Kidney epithelial cell (primary cell): ENCODE data around the gene FBLN7. TPM values are rescaled to one million over a fixed set of nuclear protein-coding genes. Genes with fewer than 3 reads are reported as not detected.

ENCODE experiments used
- DNase-seq: peaks from one replicate; pipeline ENCODE4 v3.0.0-alpha.2; 2010; ENCODE audit warnings: low read depth
- H3K27me3 ChIP-seq: 2 replicates; pipeline ENCODE4 v1.6.0; 2011; ENCODE audit warnings: low read length; ENCODE audit not compliant: control insufficient read depth, insufficient read depth
- H3K36me3 ChIP-seq: 2 replicates; pipeline ENCODE4 v1.5.1; 2011; ENCODE audit warnings: low read length; ENCODE audit not compliant: control insufficient read depth, insufficient read depth
- H3K4me3 ChIP-seq: 2 replicates; pipeline ENCODE4 v1.5.1; 2011; ENCODE audit warnings: low read depth, mild to moderate bottlenecking, control low read depth, low read length
- total RNA-seq: library from RNA; depleted of rRNA; stranded (reverse); fragments of >200 nt; gene quantifications from 2 replicates; pipeline ENCODE4 v1.2.3, GENCODE V29; 2015
- TF ChIP-seq, protein P1 (sequence below): IDR thresholded peaks from 2 replicates; pipeline ENCODE4 v1.5.1; 2011; ENCODE audit warnings: mild to moderate bottlenecking, moderate library complexity, low read length, control low read depth, inconsistent platforms; ENCODE audit not compliant: insufficient read depth, poor library complexity, severe bottlenecking

Gene FBLN7
- total RNA-seq, 1 donor from 2014 or later = 1.0 TPM

DNA sequence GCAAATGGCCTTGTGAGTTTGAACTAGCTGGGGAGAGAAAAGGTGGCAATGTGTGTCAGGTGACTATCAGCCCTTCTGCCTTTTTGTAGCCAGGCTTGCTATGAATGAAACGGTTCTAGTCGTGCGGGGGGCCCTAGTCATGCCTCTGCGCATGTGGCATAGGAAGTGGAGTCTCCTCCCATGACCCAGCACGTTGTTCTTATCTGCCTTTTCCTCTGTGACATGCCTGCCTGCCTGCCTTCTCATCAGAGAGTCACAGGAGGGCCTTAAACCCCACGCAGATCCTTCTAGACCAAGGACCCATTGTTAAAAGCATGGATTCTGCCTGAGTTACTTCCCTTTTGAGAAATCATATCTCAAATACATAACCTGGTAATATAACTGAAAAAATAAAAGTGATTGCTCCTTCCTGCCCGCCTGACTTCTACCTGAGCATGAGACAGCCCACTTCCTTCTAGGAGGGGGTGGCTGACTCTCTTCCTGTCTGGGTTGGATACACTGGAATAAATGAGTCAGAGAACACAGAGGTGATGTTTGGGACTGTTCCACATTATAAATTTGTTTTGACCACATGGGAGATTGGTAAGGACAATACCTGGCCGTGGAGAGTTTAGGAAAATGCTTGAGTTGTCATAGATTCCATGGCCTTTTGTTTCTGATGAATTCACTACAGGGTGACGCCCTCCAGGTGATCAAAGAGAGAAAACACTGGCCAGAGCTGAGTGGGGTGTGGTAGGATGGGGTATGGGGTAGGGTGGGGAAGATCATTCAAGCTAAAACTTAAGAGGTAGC lies 49.8 kb downstream of the FBLN7 start:
- TF ChIP-seq, protein P1, sequence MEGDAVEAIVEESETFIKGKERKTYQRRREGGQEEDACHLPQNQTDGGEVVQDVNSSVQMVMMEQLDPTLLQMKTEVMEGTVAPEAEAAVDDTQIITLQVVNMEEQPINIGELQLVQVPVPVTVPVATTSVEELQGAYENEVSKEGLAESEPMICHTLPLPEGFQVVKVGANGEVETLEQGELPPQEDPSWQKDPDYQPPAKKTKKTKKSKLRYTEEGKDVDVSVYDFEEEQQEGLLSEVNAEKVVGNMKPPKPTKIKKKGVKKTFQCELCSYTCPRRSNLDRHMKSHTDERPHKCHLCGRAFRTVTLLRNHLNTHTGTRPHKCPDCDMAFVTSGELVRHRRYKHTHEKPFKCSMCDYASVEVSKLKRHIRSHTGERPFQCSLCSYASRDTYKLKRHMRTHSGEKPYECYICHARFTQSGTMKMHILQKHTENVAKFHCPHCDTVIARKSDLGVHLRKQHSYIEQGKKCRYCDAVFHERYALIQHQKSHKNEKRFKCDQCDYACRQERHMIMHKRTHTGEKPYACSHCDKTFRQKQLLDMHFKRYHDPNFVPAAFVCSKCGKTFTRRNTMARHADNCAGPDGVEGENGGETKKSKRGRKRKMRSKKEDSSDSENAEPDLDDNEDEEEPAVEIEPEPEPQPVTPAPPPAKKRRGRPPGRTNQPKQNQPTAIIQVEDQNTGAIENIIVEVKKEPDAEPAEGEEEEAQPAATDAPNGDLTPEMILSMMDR = no peak
- no peaks in the 10 kb centered on the region for H3K36me3 ChIP-seq
- peak; percentile 18 for DNase-seq
- H3K4me3 ChIP-seq = no peak overlapping the region
- no peaks in the 10 kb centered on the region for H3K27me3 ChIP-seq

DNA sequence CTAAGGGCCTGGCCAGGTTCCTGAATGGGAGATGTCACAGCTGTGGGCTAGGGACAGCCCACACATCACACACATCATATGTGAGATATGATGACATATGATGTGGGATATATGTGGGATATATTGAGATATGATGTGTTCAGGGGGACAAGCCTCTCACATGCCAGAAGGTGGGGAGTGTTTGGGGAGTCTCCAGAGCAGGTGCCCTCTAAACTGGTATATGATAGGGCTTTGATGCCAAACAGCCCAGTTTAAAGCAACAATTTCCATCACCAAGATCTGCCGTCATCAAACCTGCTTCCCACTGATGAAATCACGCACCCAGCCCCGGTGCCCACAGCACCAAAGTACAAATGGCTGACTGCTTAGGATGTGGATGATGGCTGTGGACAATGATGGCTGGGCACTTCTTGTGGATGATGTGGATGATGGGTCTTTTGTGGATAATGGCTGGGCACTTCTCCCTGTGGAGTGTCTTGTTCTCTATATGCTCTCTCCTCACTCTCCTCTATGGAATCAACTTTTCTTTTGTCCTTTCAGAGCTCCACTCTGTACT lies 50.9 kb downstream of the FBLN7 start:
- TF ChIP-seq, protein P1 = no peak
- no peak for DNase-seq
- Histone ChIP-seq H3K4me3 (no peak overlapping the region), H3K36me3 (no peaks in the 10 kb centered on the region), H3K27me3 (no peaks in the 10 kb centered on the region)

DNA sequence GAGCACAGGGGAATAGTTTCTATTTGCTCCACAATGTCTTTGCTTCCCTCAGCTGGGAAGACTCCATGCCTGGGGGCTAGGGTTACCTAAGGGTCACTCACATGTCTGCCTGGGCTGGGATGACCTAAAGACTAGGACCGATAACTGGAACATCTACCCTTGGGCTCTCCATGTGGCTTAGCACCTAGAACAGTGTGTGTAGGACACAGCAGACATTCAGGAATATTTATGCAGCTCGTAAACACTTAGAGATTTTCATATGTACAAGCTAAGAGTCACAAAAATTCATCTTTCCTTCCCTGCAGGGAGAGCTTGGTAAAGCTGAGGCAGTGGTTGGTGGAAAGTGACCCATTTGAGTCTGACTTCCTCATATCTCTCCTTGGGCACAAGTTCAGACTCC lies 55.8 kb downstream of the FBLN7 start:
- TF ChIP-seq, protein P1 = no peak
- Histone ChIP-seq H3K27me3 (peaks cover under 1% of the 10 kb centered on the region), H3K36me3 (no peaks in the 10 kb centered on the region), H3K4me3 (no peak overlapping the region)
- DNase-seq = no peak

DNA sequence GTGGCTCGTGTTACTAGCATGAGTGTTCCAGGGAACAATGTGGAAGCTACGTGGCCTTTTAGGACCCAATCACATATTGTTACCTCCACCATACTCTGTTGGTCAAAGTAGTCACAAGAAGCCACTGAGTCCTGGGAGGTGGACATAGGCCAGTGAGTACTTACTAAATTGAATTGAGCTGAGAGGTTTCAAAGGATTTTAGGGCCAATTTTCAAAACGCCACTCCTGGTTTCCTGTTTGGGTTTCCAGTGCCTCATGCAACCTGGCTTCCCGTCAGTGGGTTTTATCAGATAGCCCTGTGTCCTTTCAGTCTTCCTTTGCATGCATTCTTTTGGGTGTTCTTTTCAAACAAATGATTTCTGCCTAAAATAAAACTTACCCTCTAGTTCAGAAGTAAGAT lies 56.3 kb downstream of the FBLN7 start:
- H3K4me3 ChIP-seq = no peak overlapping the region

DNA sequence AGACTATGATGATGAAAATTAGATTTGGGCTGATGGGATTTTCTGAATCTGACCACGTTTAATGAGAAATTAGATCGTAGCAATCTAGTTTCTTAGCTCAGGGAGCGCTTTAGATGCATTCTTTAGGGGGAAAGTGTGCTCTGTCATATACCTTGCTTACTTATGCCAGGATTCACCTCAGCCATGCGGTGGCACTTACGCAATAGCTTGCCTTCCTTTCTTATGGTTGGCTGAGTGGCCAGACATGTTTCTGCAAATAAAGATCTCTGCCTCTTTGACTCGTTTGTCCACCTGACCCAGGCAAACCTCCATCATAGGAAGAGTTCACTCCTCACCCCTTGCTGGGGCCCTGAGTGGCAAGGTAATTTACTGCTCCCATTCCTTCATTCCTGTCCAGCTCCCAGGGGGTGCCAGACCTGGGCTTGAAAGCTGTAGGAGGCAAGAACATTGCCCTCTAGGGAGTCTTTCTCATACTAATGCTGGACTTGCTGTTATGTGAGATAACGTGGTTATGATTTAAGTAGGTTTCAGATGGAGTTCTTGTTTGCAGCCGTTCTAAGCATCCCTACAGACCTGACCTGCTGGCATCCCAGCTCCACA lies 57.1 kb downstream of the FBLN7 start:
- H3K27me3 ChIP-seq = peaks cover 3% of the 10 kb centered on the region
- no peak overlapping the region for H3K4me3 ChIP-seq
- DNase-seq = no peak

More for the DNA sequence above, 56.3 kb downstream of the FBLN7 start:
- no peak for DNase-seq
- peaks cover 3% of the 10 kb centered on the region for H3K27me3 ChIP-seq
- TF ChIP-seq, protein P1 = no peak
- no peaks in the 10 kb centered on the region for H3K36me3 ChIP-seq

More for the DNA sequence above, 57.1 kb downstream of the FBLN7 start:
- H3K36me3 ChIP-seq = no peaks in the 10 kb centered on the region
- TF ChIP-seq, protein P1 = no peak
